Panc1 (cell line): ENCODE measurements around the gene MYCBP2. TPM values are rescaled to one million over a fixed set of nuclear protein-coding genes. Genes with fewer than 3 reads are reported as not detected.

ENCODE experiments used
- ATAC-seq: fragments of 200-7000 bp; cut with Tn5 transposase; 2 replicates; pipeline ENCODE4 v1.9.1; 2020; ENCODE audit warnings: mild to moderate bottlenecking, moderate library complexity
- BruUV-seq: library from RNA; stranded (reverse); fragments of 400-500 nt; replicated peaks from 2 replicates; lab custom pipeline; 2021; lab: Mats Ljungman, UMichigan
- CTCF ChIA-PET: fragments of 300-600 bp; sonication (Branson Sonifier 250); formaldehyde crosslinking; loops from one replicate; lab custom pipeline; 2022; ENCODE audit warnings: antibody characterized with exemption; lab: Charles Lee
- POLR2A ChIA-PET: fragments of 300-600 bp; sonication (Branson Sonifier 250); formaldehyde crosslinking; loops from one replicate; lab custom pipeline; 2022; ENCODE audit warnings: antibody characterized with exemption; lab: Charles Lee
- DNase-seq: peaks from one replicate; pipeline ENCODE4 v3.0.0-alpha.2; 2010; ENCODE audit warnings: low read depth, low spot score
- H3K27ac ChIP-seq: 2 replicates; pipeline ENCODE4 v1.5.1; 2011; ENCODE audit warnings: mild to moderate bottlenecking, low read length, inconsistent platforms
- H3K27me3 ChIP-seq: fragments of 200-500 bp; sonication (Bioruptor generic); 2 replicates; pipeline ENCODE4 v1.6.0; 2014; ENCODE audit warnings: low read length, inconsistent platforms; ENCODE audit not compliant: control insufficient read depth, insufficient read depth
- H3K36me3 ChIP-seq: fragments of 200-500 bp; sonication (Bioruptor generic); 2 replicates; pipeline ENCODE4 v1.5.1; 2014; ENCODE audit warnings: inconsistent platforms, mild to moderate bottlenecking, low read length, moderate library complexity; ENCODE audit not compliant: control insufficient read depth, insufficient read depth
- H3K4me1 ChIP-seq: 2 replicates; pipeline ENCODE4 v1.5.1; 2011; ENCODE audit warnings: inconsistent platforms, mild to moderate bottlenecking, low read length, moderate library complexity; ENCODE audit not compliant: control insufficient read depth, insufficient read depth
- H3K4me3 ChIP-seq, 2 experiments: 2 replicates each; pipeline ENCODE4 v1.5.1; 2011 to 2012; ENCODE audit warnings: low read depth in 2 of 2, low read length in 2 of 2, mild to moderate bottlenecking in 2 of 2, inconsistent platforms in 1 of 2, moderate library complexity in 1 of 2
- H3K9me3 ChIP-seq: fragments of 200-500 bp; sonication (Bioruptor generic); 2 replicates; pipeline ENCODE4 v1.5.1; 2014; ENCODE audit warnings: low read depth, mild to moderate bottlenecking, inconsistent platforms, low read length, moderate library complexity; ENCODE audit not compliant: control insufficient read depth, insufficient read depth
- CTCF ChIP-seq: fragments of 450-650 bp; IDR thresholded peaks from 2 replicates; pipeline ENCODE4 v1.5.1; 2017; ENCODE audit warnings: mild to moderate bottlenecking
- POLR2AphosphoS5 ChIP-seq: IDR thresholded peaks from 2 replicates; pipeline ENCODE4 v1.6.1; 2012; ENCODE audit warnings: mild to moderate bottlenecking, low read depth, low read length, moderate library complexity
- REST ChIP-seq, 2 experiments: IDR thresholded peaks; 2 replicates each; pipeline ENCODE4 v1.6.1; 2011 to 2012; ENCODE audit warnings: low read depth in 2 of 2, control low read depth in 1 of 2, low read length in 1 of 2, mild to moderate bottlenecking in 1 of 2, moderate library complexity in 1 of 2; ENCODE audit not compliant: insufficient read depth in 1 of 2
- SIN3A ChIP-seq: IDR thresholded peaks from 2 replicates; pipeline ENCODE4 v1.6.1; 2012; ENCODE audit warnings: low read depth, mild to moderate bottlenecking, low read length, moderate library complexity, borderline replicate concordance; ENCODE audit not compliant: insufficient read depth
- TCF7L2 ChIP-seq: IDR thresholded peaks from 2 replicates; pipeline ENCODE4 v1.6.1; 2011; ENCODE audit warnings: mild to moderate bottlenecking, low read depth, low read length, inconsistent platforms
- in situ Hi-C: cut with HindIII; loops from 2 replicates; pipeline ENCODE4 v1.10.0; 2016; ENCODE audit warnings: low sequenced_read_pairs, low pct_unique_long_range_greater_than_20kb
- intact Hi-C: fragments of 100-400 bp; cut with micrococcal nuclease; formaldehyde crosslinking; loops from one replicate; pipeline ENCODE4 v1.10.0; 2022; ENCODE audit not compliant: unreplicated experiment
- total RNA-seq: library from RNA; stranded (reverse); gene quantifications from one replicate; pipeline ENCODE4 v1.2.1, GENCODE V29; 2021; ENCODE audit not compliant: unreplicated experiment

The MYCBP2 gene
- total RNA-seq, 1 experiment from 2014 or later: 41.4 TPM

GRCh38 chr13:77036279-77036678, 290.6 kb downstream of the MYCBP2 start:
- intact Hi-C loops (no loop called here), in situ Hi-C loops (no loop called here)
- no peak overlapping the region for H3K27ac ChIP-seq
- no peaks in the 10 kb centered on the region for H3K9me3 ChIP-seq
- no peaks in the 10 kb centered on the region for H3K36me3 ChIP-seq
- no peak overlapping the region for H3K4me3 ChIP-seq
- TF ChIP-seq TCF7L2 (no peak), SIN3A (no peak), CTCF (no peak)
- CTCF ChIA-PET: no interaction called here
- DNase-seq: no peak
- ATAC-seq: no peak
- no peaks in the 10 kb centered on the region for H3K4me1 ChIP-seq
- no peaks in the 10 kb centered on the region for H3K27me3 ChIP-seq
- POLR2A ChIA-PET: no interaction called here
- no TSS peak for BruUV-seq

- ChIA-PET POLR2A (no interaction called here), CTCF (no interaction called here)
- BruUV-seq: no TSS peak
- ATAC-seq: no peak
- DNase-seq: no peak
- Histone ChIP-seq H3K4me1 (no peaks in the 10 kb centered on the region), H3K27ac (no peak overlapping the region), H3K36me3 (no peaks in the 10 kb centered on the region), H3K9me3 (no peaks in the 10 kb centered on the region), H3K4me3 (no peak overlapping the region), H3K27me3 (no peaks in the 10 kb centered on the region)
- TF ChIP-seq SIN3A (no peak), REST (IDR thresholded peaks at IDR 0.05; ENCODE audit: insufficient read depth in 1 of 2, low read depth in 2 of 2, low read length in 1 of 2) (no peak), TCF7L2 (no peak), POLR2AphosphoS5 (no peak), CTCF (no peak)
- in situ Hi-C loops (no loop called here), intact Hi-C loops (no loop called here)
Observed at GRCh38 chr13:77034881-77035280, 292.0 kb downstream of the MYCBP2 start.
